ENCODE measurements around the gene EMB. TPM values are rescaled to one million over a fixed set of nuclear protein-coding genes. Genes with fewer than 3 reads are reported as not detected.

EMB gene
- total RNA-seq, result 0.39 and 2.2 TPM in 2 replicates

GRCh38 chr5:50440651-50441492 lies at the start of gene EMB:
EMB (minus strand) TSS chr5:50441288; CDS start chr5:50441151, 137 bp downstream.

Other genes with a start within 250 kb of the EMB start
- gene PARP8, start 225.3 kb upstream of the EMB start, total RNA-seq, result 27.7 and 37.3 TPM in 2 replicates